GM21825 (cell line): ENCODE results near the gene NDRG4.

Experiments
- ATAC-seq: cut with Tn5 transposase; IDR thresholded peaks from one replicate; pipeline ENCODE4 v1.9.1; 2021; ENCODE audit warnings: mild to moderate bottlenecking, moderate library complexity; ENCODE audit not compliant: unreplicated experiment

NDRG4 gene

GRCh38 chr16:58499615-58500351 is at the start of gene NDRG4:
Gene NDRG4, plus strand, starts transcription at chr16:58500143. Its CDS starts 106 bp downstream, at chr16:58500249.
- ATAC-seq: peak; percentile 54

- ATAC-seq: no peak
Measured at GRCh38 chr16:58450590-58450989, 49.4 kb upstream of the NDRG4 start.

- no peak for ATAC-seq
Measured at GRCh38 chr16:58451265-58451689, 48.7 kb upstream of the NDRG4 start.

GRCh38 chr16:58451945-58452401 is 48.0 kb upstream of the NDRG4 start:
- ATAC-seq: no peak

- ATAC-seq: no peak
Measured at GRCh38 chr16:58452640-58453039, 47.3 kb upstream of the NDRG4 start.

GRCh38 chr16:58454178-58454577 is 45.8 kb upstream of the NDRG4 start:
- no peak for ATAC-seq

GRCh38 chr16:58454856-58455255 is 45.1 kb upstream of the NDRG4 start:
- no peak for ATAC-seq

- ATAC-seq: no peak
Measured at GRCh38 chr16:58455750-58456149, 44.2 kb upstream of the NDRG4 start.

- no peak for ATAC-seq
Measured at GRCh38 chr16:58456193-58456592, 43.8 kb upstream of the NDRG4 start.

GRCh38 chr16:58458606-58459343 is 41.2 kb upstream of the NDRG4 start:
- no peak for ATAC-seq

- peak; percentile 50 for ATAC-seq
Measured at GRCh38 chr16:58459344-58460218, 40.4 kb upstream of the NDRG4 start.

GRCh38 chr16:58460219-58460610 is 39.7 kb upstream of the NDRG4 start:
- no peak for ATAC-seq

GRCh38 chr16:58461056-58461455 is 38.9 kb upstream of the NDRG4 start:
- ATAC-seq: no peak

GRCh38 chr16:58461640-58462039 is 38.3 kb upstream of the NDRG4 start:
- ATAC-seq: no peak

- no peak for ATAC-seq
Measured at GRCh38 chr16:58462089-58462488, 37.9 kb upstream of the NDRG4 start.

- no peak for ATAC-seq
Measured at GRCh38 chr16:58462499-58462996, 37.4 kb upstream of the NDRG4 start.

- ATAC-seq: no peak
Measured at GRCh38 chr16:58462997-58463941, 36.7 kb upstream of the NDRG4 start.

- ATAC-seq: no peak
Measured at GRCh38 chr16:58464047-58464915, 35.7 kb upstream of the NDRG4 start.
